DND-41 (cell line): ENCODE data around the gene SNX9.

Experiments used
- EZH2 ChIP-seq: IDR thresholded peaks from 3 replicates; pipeline ENCODE4 v1.6.1; 2012; ENCODE audit warnings: borderline replicate concordance, low read depth, mild to moderate bottlenecking, moderate library complexity, low read length, inconsistent platforms; ENCODE audit not compliant: severe bottlenecking
- TF ChIP-seq, protein P1 (sequence below): IDR thresholded peaks from 2 replicates; pipeline ENCODE4 v1.5.1; 2012; ENCODE audit warnings: borderline replicate concordance, low read length, moderate library complexity, mild to moderate bottlenecking; ENCODE audit not compliant: poor library complexity, severe bottlenecking; ENCODE audit errors: extremely low read depth

DNA sequence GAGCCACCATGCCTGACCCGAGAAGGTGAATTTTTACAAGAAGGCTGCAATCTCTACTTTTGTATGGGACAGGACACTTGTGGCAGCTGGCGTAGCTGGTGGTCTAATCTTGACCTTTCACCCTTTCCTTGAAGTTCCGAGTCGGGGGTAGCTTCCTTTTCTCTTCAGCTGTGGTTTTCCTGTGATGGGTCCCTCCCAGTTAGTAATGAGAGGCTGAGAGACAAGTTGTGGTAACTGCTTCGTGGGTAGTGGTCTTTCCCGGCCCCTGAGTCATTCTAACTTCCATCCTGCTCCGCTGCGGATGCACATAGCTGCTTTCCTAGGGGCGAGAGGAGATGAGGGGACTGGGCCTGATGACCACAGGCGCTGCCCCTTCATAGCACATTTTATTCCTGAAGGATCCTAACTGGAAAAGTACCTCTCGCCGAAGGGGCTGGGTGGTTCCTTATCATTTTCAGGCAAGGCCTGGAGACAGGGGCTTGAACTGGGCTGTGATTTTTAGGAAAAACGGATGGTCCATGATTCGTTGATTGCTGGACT, 161.7 kb downstream of the SNX9 start:
- no peak for TF ChIP-seq EZH2
- TF ChIP-seq, protein P1, sequence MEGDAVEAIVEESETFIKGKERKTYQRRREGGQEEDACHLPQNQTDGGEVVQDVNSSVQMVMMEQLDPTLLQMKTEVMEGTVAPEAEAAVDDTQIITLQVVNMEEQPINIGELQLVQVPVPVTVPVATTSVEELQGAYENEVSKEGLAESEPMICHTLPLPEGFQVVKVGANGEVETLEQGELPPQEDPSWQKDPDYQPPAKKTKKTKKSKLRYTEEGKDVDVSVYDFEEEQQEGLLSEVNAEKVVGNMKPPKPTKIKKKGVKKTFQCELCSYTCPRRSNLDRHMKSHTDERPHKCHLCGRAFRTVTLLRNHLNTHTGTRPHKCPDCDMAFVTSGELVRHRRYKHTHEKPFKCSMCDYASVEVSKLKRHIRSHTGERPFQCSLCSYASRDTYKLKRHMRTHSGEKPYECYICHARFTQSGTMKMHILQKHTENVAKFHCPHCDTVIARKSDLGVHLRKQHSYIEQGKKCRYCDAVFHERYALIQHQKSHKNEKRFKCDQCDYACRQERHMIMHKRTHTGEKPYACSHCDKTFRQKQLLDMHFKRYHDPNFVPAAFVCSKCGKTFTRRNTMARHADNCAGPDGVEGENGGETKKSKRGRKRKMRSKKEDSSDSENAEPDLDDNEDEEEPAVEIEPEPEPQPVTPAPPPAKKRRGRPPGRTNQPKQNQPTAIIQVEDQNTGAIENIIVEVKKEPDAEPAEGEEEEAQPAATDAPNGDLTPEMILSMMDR: no peak
